PC-3 (cell line): Measurements from ENCODE around the gene BLM.

Experiments used
- EZH2 ChIP-seq: fragments of 300-600 bp; sonication (generic); IDR thresholded peaks from one replicate; pipeline ENCODE4 v1.6.1; 2017; ENCODE audit warnings: antibody characterized with exemption, mild to moderate bottlenecking, low read length; ENCODE audit not compliant: unreplicated experiment
- EZH2phosphoT487 ChIP-seq: fragments of 300-600 bp; sonication (generic); IDR thresholded peaks from 2 replicates; pipeline ENCODE4 v1.6.1; 2018; ENCODE audit warnings: mild to moderate bottlenecking, antibody characterized with exemption, low read length, borderline replicate concordance
- TF ChIP-seq, protein P1 (sequence below): fragments of 300-600 bp; sonication (generic); conservative IDR thresholded peaks from 2 replicates; pipeline ENCODE4 v1.5.1; 2017; ENCODE audit warnings: antibody characterized with exemption, low read depth, mild to moderate bottlenecking, low read length

DNA sequence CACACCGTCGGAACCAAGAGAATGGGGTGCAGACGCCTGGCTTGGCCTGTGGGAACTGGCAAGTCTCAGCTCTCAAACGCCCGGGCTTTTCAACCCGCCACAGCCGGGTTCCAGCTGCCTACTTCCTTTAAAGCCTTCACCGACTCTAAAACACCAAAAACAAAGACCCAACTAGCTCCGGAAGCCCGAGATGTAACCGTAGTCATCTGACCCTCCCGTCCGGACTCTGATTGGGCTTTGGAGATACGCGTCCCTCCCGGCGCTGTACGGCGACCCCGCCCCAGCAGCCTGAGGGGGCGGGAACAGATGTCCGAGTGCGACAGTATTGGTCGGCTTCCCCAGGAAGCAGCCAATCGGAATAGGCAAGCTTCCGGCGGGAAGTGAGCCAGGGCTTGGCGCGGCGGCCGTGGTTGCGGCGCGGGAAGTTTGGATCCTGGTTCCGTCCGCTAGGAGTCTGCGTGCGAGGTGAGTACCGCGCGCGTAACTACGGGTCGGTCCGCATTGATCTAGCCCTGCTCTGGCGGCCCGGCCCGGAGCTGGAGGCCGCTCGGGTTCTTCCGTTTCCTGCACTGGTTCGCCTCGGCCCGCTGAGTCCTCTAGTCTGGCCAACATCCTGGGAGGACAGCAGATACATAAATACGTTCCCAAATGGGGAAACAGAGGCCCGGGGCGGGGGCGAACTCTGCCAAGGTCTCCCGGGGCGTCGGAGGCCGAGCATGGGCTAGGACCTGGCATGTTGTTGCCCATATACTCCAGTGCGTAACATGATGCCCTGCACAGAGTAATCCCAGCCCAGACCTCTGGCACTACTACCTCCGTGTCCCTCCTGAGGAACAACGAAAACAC, at the start of gene BLM:
- TF ChIP-seq EZH2phosphoT487, result no peak
- TF ChIP-seq EZH2, result no peak
- TF ChIP-seq, protein P1, sequence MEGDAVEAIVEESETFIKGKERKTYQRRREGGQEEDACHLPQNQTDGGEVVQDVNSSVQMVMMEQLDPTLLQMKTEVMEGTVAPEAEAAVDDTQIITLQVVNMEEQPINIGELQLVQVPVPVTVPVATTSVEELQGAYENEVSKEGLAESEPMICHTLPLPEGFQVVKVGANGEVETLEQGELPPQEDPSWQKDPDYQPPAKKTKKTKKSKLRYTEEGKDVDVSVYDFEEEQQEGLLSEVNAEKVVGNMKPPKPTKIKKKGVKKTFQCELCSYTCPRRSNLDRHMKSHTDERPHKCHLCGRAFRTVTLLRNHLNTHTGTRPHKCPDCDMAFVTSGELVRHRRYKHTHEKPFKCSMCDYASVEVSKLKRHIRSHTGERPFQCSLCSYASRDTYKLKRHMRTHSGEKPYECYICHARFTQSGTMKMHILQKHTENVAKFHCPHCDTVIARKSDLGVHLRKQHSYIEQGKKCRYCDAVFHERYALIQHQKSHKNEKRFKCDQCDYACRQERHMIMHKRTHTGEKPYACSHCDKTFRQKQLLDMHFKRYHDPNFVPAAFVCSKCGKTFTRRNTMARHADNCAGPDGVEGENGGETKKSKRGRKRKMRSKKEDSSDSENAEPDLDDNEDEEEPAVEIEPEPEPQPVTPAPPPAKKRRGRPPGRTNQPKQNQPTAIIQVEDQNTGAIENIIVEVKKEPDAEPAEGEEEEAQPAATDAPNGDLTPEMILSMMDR, result no peak
